Measurements from ENCODE around the gene SPEG. TPM values are rescaled to one million over a fixed set of nuclear protein-coding genes. Genes with fewer than 3 reads are reported as not detected.

SPEG gene
- total RNA-seq, 1 donor from 2014 or later: 6.5 TPM

- Histone ChIP-seq H3K4me3 (no peak overlapping the region), H3K4me1 (peaks cover 16% of the 10 kb centered on the region), H3K9me3 (no peaks in the 10 kb centered on the region), H3K27me3 (ENCODE audit: low read depth) (peaks cover 65% of the 10 kb centered on the region), H3K36me3 (peaks cover 17% of the 10 kb centered on the region), H3K27ac (no peak overlapping the region)
- DNase-seq (no peak), ATAC-seq (no peak)
- intact Hi-C loops (cut with DNase I): no loop called here
- no peak for TF ChIP-seq CTCF (IDR thresholded peaks at IDR 0.05)
Measured at GRCh38 chr2:219510512-219511135, 76.0 kb downstream of the SPEG start.

- DNase-seq: no peak
- peaks cover 16% of the 10 kb centered on the region for H3K4me1 ChIP-seq
- intact Hi-C loops (cut with DNase I): no loop called here
- H3K4me3 ChIP-seq: no peak overlapping the region
- no peak for TF ChIP-seq CTCF (IDR thresholded peaks at IDR 0.05)
- no peaks in the 10 kb centered on the region for H3K9me3 ChIP-seq
- H3K27ac ChIP-seq: no peak overlapping the region
- peaks cover 6% of the 10 kb centered on the region for H3K36me3 ChIP-seq
- ATAC-seq: no peak
- H3K27me3 ChIP-seq (ENCODE audit: low read depth): peaks cover 76% of the 10 kb centered on the region
Measured at GRCh38 chr2:219511547-219512325, 77.1 kb downstream of the SPEG start.

GRCh38 chr2:219512524-219513216 is 78.0 kb downstream of the SPEG start:
- intact Hi-C loops (cut with DNase I): no loop called here
- H3K27me3 ChIP-seq (ENCODE audit: low read depth): peaks cover 85% of the 10 kb centered on the region
- H3K4me1 ChIP-seq: peaks cover 16% of the 10 kb centered on the region
- no peaks in the 10 kb centered on the region for H3K9me3 ChIP-seq
- H3K4me3 ChIP-seq: no peak overlapping the region
- no peak for ATAC-seq
- no peaks in the 10 kb centered on the region for H3K36me3 ChIP-seq
- TF ChIP-seq CTCF (IDR thresholded peaks at IDR 0.05): no peak
- no peak overlapping the region for H3K27ac ChIP-seq
- no peak for DNase-seq

DNA sequence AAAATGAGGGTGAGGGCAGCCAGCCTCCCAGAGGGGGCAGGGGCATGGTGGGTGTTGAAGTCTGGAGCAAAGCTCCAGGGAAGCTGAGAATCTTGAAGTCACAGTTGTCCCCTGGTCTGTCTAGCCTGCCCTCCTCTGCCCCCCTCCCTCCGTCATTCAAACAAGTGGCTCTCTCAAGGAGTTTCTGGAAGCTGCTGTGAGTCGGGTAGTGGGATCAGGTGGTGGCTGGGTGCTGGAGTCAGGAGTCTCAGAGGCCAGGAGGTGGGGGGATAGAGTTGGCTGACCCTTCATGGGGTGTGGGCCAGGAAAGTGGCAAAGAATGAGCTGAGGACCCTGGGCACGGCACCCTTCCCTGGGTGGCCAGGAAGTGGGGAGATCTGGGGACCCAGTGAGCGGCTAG is 79.1 kb downstream of the SPEG start:
- Histone ChIP-seq H3K4me3 (no peak overlapping the region), H3K9me3 (no peaks in the 10 kb centered on the region), H3K27ac (no peak overlapping the region), H3K36me3 (no peaks in the 10 kb centered on the region), H3K4me1 (peaks cover 16% of the 10 kb centered on the region), H3K27me3 (ENCODE audit: low read depth) (peaks cover 85% of the 10 kb centered on the region)
- no peak for ATAC-seq
- intact Hi-C loops (cut with DNase I): no loop called here
- TF ChIP-seq CTCF (IDR thresholded peaks at IDR 0.05): no peak
- DNase-seq: no peak

DNA sequence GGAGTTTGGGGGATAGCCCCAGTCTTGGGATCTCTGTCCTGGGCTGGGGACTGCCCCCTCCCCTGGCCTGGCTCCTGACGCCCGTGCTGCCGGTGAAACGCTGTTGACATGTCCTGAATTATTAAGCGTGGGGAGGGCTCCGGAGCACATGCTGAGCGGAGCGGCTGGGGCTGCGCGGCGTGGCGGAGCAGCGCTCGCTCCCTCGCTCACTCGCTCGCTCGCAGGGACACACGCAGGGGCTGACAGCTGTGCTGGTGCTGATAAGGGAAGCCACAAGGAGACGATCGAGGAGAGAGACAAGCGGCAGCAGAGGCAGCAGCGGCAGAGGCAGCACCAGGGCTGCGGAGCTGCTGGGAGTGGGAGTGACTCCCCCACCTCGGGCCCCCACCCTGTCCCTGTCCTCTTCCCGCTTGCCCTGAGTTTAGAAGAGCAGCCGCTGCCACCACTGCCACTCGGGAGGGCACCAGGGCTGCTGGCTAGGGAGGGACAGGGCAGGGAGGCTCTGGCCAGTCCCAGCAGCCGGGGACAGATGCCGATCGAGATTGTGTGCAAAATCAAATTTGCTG is 79.6 kb downstream of the SPEG start, which contains the start of gene ASIC4:
Gene ASIC4, plus strand, starts transcription at position 287 of the 566 bp plus-strand sequence. Its CDS starts 243 bp downstream, at position 530.
- DNase-seq: no peak
- intact Hi-C loops (cut with DNase I): no loop called here
- Histone ChIP-seq H3K9me3 (no peaks in the 10 kb centered on the region), H3K4me1 (peaks cover 12% of the 10 kb centered on the region), H3K36me3 (no peaks in the 10 kb centered on the region), H3K4me3 (no peak within 1 kb of the TSS), H3K27me3 (ENCODE audit: low read depth) (peaks cover 81% of the 10 kb centered on the region), H3K27ac (no peak within 1 kb of the TSS)
- peak in 1 of 2 donors; percentile 3 for ATAC-seq
- no peak for TF ChIP-seq CTCF (IDR thresholded peaks at IDR 0.05)
